HepG2 (cell line): ENCODE measurements around the gene SNX10. TPM values are rescaled to one million over a fixed set of nuclear protein-coding genes. Genes with fewer than 3 reads are reported as not detected.

Experiments
- ATAC-seq: fragments of 200-7000 bp; cut with Tn5 transposase; 3 replicates; pipeline ENCODE4 v1.9.1; 2020; ENCODE audit warnings: mild to moderate bottlenecking, moderate library complexity
- BruUV-seq: library from RNA; stranded (reverse); fragments of 400-500 nt; replicated peaks from 2 replicates; lab custom pipeline; 2021; lab: Mats Ljungman, UMichigan
- CTCF ChIA-PET: fragments of 300-600 bp; formaldehyde crosslinking; extraction: SDS; loops from one replicate; lab custom pipeline; 2021; ENCODE audit warnings: low total read pairs, inconsistent platforms, low intra/inter-chr PET ratio; lab: Yijun Ruan, JAX
- POLR2A ChIA-PET: fragments of 350-600 bp; sonication (Branson Sonifier 250); formaldehyde crosslinking; loops from one replicate; lab custom pipeline; 2020; ENCODE audit warnings: antibody characterized with exemption, inconsistent platforms; lab: Yijun Ruan, JAX
- DNase-seq: peaks from one replicate; pipeline ENCODE4 v3.0.0-alpha.2; 2015; ENCODE audit warnings: low spot score
- FAIRE-seq: peaks from 3 replicates; lab custom pipeline; 2011; peaks lifted over from hg19 to GRCh38; lab: Jason Lieb, UNC
- H2AFZ ChIP-seq: one replicate; pipeline ENCODE4 v1.6.1; 2011; ENCODE audit warnings: low read length, inconsistent platforms
- H3K27ac ChIP-seq: fragments of 300-600 bp; 3 replicates; pipeline ENCODE4 v1.8.0; 2011; ENCODE audit warnings: mixed run types, mild to moderate bottlenecking, mixed read lengths, low read length, inconsistent platforms; ENCODE audit not compliant: insufficient read depth; ENCODE audit errors: extremely low read length
- H3K27me3 ChIP-seq, 2 experiments: fragments of 200-600 bp in 1 of 2; 2 replicates in 1 of 2; 3 replicates in 1 of 2; pipeline versions ENCODE4 v1.6.0 to v1.8.0; 2011; ENCODE audit warnings: low read length in 2 of 2, mild to moderate bottlenecking in 2 of 2, moderate library complexity in 2 of 2, inconsistent platforms in 1 of 2; ENCODE audit not compliant: insufficient read depth in 2 of 2, control insufficient read depth in 1 of 2
- H3K36me3 ChIP-seq, 2 experiments: fragments of 200-600 bp in 1 of 2; replicated peaks in 1 of 2; 2 replicates in 1 of 2; 3 replicates in 1 of 2; pipeline versions ENCODE4 v1.5.1 to v1.8.0; 2011; ENCODE audit warnings: low read length in 2 of 2, inconsistent platforms in 1 of 2; ENCODE audit not compliant: insufficient read depth in 2 of 2, control insufficient read depth in 1 of 2
- H3K4me1 ChIP-seq: 2 replicates; pipeline ENCODE4 v1.5.1; 2012; ENCODE audit warnings: low read length, inconsistent platforms; ENCODE audit not compliant: insufficient read depth
- H3K4me2 ChIP-seq: 2 replicates; pipeline ENCODE4 v1.6.0; 2011; ENCODE audit warnings: low read depth, low read length, inconsistent platforms
- H3K4me3 ChIP-seq, 3 experiments: fragments of 200-600 bp in 1 of 3; sonication (generic), shearing (Covaris generic) in 1 of 3; replicated peaks in 1 of 3; 2 replicates each; pipeline ENCODE4 v1.5.1; 2011 to 2016; ENCODE audit warnings: low read length in 3 of 3, inconsistent platforms in 2 of 3, low read depth in 2 of 3, mild to moderate bottlenecking in 2 of 3, control low read depth in 1 of 3, mixed read lengths in 1 of 3; ENCODE audit not compliant: insufficient read depth in 1 of 3
- H3K79me2 ChIP-seq: one replicate; pipeline ENCODE4 v1.6.1; 2011; ENCODE audit warnings: low read length, inconsistent platforms; ENCODE audit not compliant: insufficient read depth
- H3K9ac ChIP-seq: 2 replicates; pipeline ENCODE4 v1.6.0; 2011; ENCODE audit warnings: mild to moderate bottlenecking, low read depth, low read length, inconsistent platforms; ENCODE audit not compliant: insufficient read depth
- H3K9me3 ChIP-seq: 2 replicates; pipeline ENCODE4 v1.5.1; 2012; ENCODE audit warnings: mild to moderate bottlenecking, low read length
- H4K20me1 ChIP-seq: 2 replicates; pipeline ENCODE4 v1.6.0; 2011; ENCODE audit warnings: inconsistent platforms, mild to moderate bottlenecking, low read length, moderate library complexity; ENCODE audit not compliant: insufficient read depth
- ASH2L ChIP-seq: fragments of 300-600, 200-600 bp; sonication (generic); IDR thresholded peaks from 2 replicates; pipeline ENCODE4 v1.7.0; 2017; ENCODE audit warnings: low read depth, mild to moderate bottlenecking, moderate library complexity, mixed read lengths, low read length; ENCODE audit not compliant: insufficient read length
- BCLAF1 ChIP-seq: fragments of 450-650 bp; IDR thresholded peaks from 2 replicates; pipeline ENCODE4 v1.6.1; 2017; ENCODE audit warnings: mild to moderate bottlenecking
- CEBPZ ChIP-seq: IDR thresholded peaks from 2 replicates; pipeline ENCODE4 v1.6.1; 2012; ENCODE audit warnings: low read length, improper control_type of control experiment
- DDIT3 ChIP-seq: sonication (generic); formaldehyde crosslinking; IDR thresholded peaks from 2 replicates; pipeline ENCODE4 v1.4.0; 2020; ENCODE audit warnings: mild to moderate bottlenecking, missing genetic modification reagents
- DNMT3B ChIP-seq: conservative IDR thresholded peaks from 2 replicates; pipeline ENCODE4 v1.6.1; 2016; ENCODE audit warnings: missing biosample characterization, control low read depth
- DZIP1 ChIP-seq: sonication (generic); formaldehyde crosslinking; IDR thresholded peaks from 2 replicates; pipeline ENCODE4 v1.5.0; 2020; ENCODE audit warnings: mild to moderate bottlenecking, missing genetic modification reagents
- FOXC1 ChIP-seq: sonication (generic); formaldehyde crosslinking; IDR thresholded peaks from 2 replicates; pipeline ENCODE4 v1.8.0; 2022; ENCODE audit warnings: mild to moderate bottlenecking, missing genetic modification reagents, borderline replicate concordance
- GZF1 ChIP-seq: sonication (generic); formaldehyde crosslinking; IDR thresholded peaks from 2 replicates; pipeline ENCODE4 v1.5.1; 2020; ENCODE audit warnings: mild to moderate bottlenecking, missing genetic modification reagents
- HDAC2 ChIP-seq: sonication (generic); formaldehyde crosslinking; IDR thresholded peaks from 2 replicates; pipeline ENCODE4 v1.4.0; 2020; ENCODE audit warnings: missing genetic modification reagents
- IKZF1 ChIP-seq: fragments of 450-650 bp; IDR thresholded peaks from 2 replicates; pipeline ENCODE4 v1.7.1; 2016
- RXRA ChIP-seq: sonication (generic); formaldehyde crosslinking; IDR thresholded peaks from 2 replicates; pipeline ENCODE4 v1.5.1; 2020; ENCODE audit warnings: missing genetic modification reagents
- SOX6 ChIP-seq, 2 experiments: fragments of 450-650 bp in 1 of 2; sonication (generic) in 1 of 2; formaldehyde crosslinking in 1 of 2; IDR thresholded peaks; 2 replicates each; pipeline versions ENCODE4 v1.4.0 to v1.6.1; 2017 to 2020; ENCODE audit warnings: antibody characterized with exemption in 1 of 2, mild to moderate bottlenecking in 1 of 2, missing genetic modification reagents in 1 of 2
- ZBTB38 ChIP-seq: sonication (generic); formaldehyde crosslinking; IDR thresholded peaks from 2 replicates; pipeline ENCODE4 v1.5.1; 2020; ENCODE audit warnings: mild to moderate bottlenecking, missing genetic modification reagents
- ZNF224 ChIP-seq: sonication (generic); formaldehyde crosslinking; IDR thresholded peaks from 2 replicates; pipeline ENCODE4 v1.5.0; 2020; ENCODE audit warnings: mild to moderate bottlenecking, missing genetic modification reagents
- ZNF354B ChIP-seq: sonication (generic); formaldehyde crosslinking; IDR thresholded peaks from 2 replicates; pipeline ENCODE4 v1.8.0; 2022; ENCODE audit warnings: mild to moderate bottlenecking, missing genetic modification reagents
- ZNF432 ChIP-seq: sonication (generic); formaldehyde crosslinking; IDR thresholded peaks from 2 replicates; pipeline ENCODE4 v1.5.0; 2020; ENCODE audit warnings: missing genetic modification reagents, mild to moderate bottlenecking, borderline replicate concordance
- ZNF652 ChIP-seq: IDR thresholded peaks from 2 replicates; pipeline ENCODE4 v1.6.1; 2016; ENCODE audit warnings: low read depth, borderline replicate concordance
- WGBS: methylation state at CpG from one replicate; pipeline ENCODE4 v1.1.6; 2017; ENCODE audit warnings: low lambda C conversion rate; 5-methylcytosine and 5-hydroxymethylcytosine counted together
- in situ Hi-C: cut with HindIII; loops from 2 replicates; pipeline ENCODE4 v1.10.0; 2017; ENCODE audit warnings: low pct_unique_long_range_greater_than_20kb; ENCODE audit not compliant: extremely low pct_ligation_motif_present
- intact Hi-C: fragments of 100-400 bp; cut with micrococcal nuclease; formaldehyde crosslinking; loops from one replicate; pipeline ENCODE4 v1.10.0; 2022; ENCODE audit not compliant: unreplicated experiment
- polyA plus RNA-seq, 8 experiments: library from polyadenylated mRNA; depleted of rRNA in 3 of 8; stranded (reverse) in 7 of 8; unstranded in 1 of 8; fragments of >200 nt; fragmentation: Illumina TruSeq in 4 of 8; extraction: Trizol in 4 of 8; gene quantifications; 2 replicates each; pipeline versions ENCODE4 v1.2.1 to v1.2.3, GENCODE V29; 2011 to 2016; ENCODE audit warnings: low read depth in 4 of 8, missing spikeins in 1 of 8, mixed read lengths in 1 of 8; ENCODE audit not compliant: insufficient read depth in 1 of 8
- total RNA-seq, 5 experiments: library from RNA; depleted of rRNA; stranded (reverse); fragments of >200 nt; fragmentation: Illumina TruSeq; extraction: Trizol; gene quantifications; 2 replicates each; pipeline ENCODE4 v1.2.3, GENCODE V29; 2016; ENCODE audit warnings: low read depth in 1 of 5

The SNX10 gene
- total and polyA plus RNA-seq, 2 of the 13 experiments (the other 11 are each of a cell fraction or from before 2014, with no cell fraction given) = 26.0 to 27.6 TPM

GRCh38 chr7:26351171-26351570, 59.5 kb downstream of the SNX10 start:
- Histone ChIP-seq H2AFZ (no peak overlapping the region), H3K79me2 (peaks cover 2% of the 10 kb centered on the region), H3K36me3 (peaks cover 4 to 13% of the 10 kb centered on the region in 2 experiments; a peak in 4 of 5 replicates), H3K27ac (no peak overlapping the region), H3K9ac (no peak overlapping the region), H3K27me3 (no peaks in the 10 kb centered on the region; a peak in 1 of 5 replicates), H3K4me3 (no peak overlapping the region), H4K20me1 (no peaks in the 10 kb centered on the region), H3K4me1 (peaks cover 50% of the 10 kb centered on the region), H3K9me3 (no peaks in the 10 kb centered on the region), H3K4me2 (no peak overlapping the region)
- in situ Hi-C loops (no loop called here), intact Hi-C loops (no loop called here)
- 97% methylated on average over 1 of the region's 1 CpG for WGBS
- FAIRE-seq = no peak
- ATAC-seq = no peak
- no peak for DNase-seq
- no TSS peak for BruUV-seq
- ChIA-PET POLR2A (no interaction called here), CTCF (no interaction called here)
- no peak for TF ChIP-seq ZNF432 (CRISPR knock-in tag)
- no peak for TF ChIP-seq CEBPZ
- no peak for TF ChIP-seq ZNF224 (CRISPR knock-in tag)
- TF ChIP-seq SOX6 (IDR thresholded peaks at IDR 0.05) = no peak
- no peak for TF ChIP-seq SOX6 (CRISPR knock-in tag; IDR thresholded peaks at IDR 0.05)
- no peak for TF ChIP-seq IKZF1
- TF ChIP-seq DNMT3B (CRISPR knock-in tag) = no peak
- TF ChIP-seq HDAC2 (CRISPR knock-in tag) = no peak
- no peak for TF ChIP-seq ZNF652 (CRISPR knock-in tag)
- no peak for TF ChIP-seq DZIP1 (CRISPR knock-in tag)
- no peak for TF ChIP-seq ZBTB38
- no peak for TF ChIP-seq GZF1 (CRISPR knock-in tag)
- no peak for TF ChIP-seq RXRA (CRISPR knock-in tag)
- TF ChIP-seq FOXC1 (CRISPR knock-in tag) = no peak
- no peak for TF ChIP-seq ASH2L
- no peak for TF ChIP-seq BCLAF1
- no peak for TF ChIP-seq ZNF354B (CRISPR knock-in tag)
- TF ChIP-seq DDIT3 (CRISPR knock-in tag) = no peak
